ENCODE data around the gene GARNL3. TPM values are rescaled to one million over a fixed set of nuclear protein-coding genes. Genes with fewer than 3 reads are reported as not detected.

The GARNL3 gene
- total and polyA plus RNA-seq, 2 of the 13 experiments (the other 11 are each of a cell fraction or from before 2014, with no cell fraction given): 3.9 to 11.0 TPM

- Histone ChIP-seq H4K20me1 (ENCODE audit: insufficient read depth, low read length) (no peaks in the 10 kb centered on the region), H3K9me3 (ENCODE audit: low read length) (no peaks in the 10 kb centered on the region), H3K27me3 (ENCODE audit: control insufficient read depth in 1 of 2, insufficient read depth in 2 of 2, low read length in 2 of 2) (no peaks in the 10 kb centered on the region), H3K36me3 (replicated peaks in 1 of 2; ENCODE audit: control insufficient read depth in 1 of 2, insufficient read depth in 2 of 2, low read length in 2 of 2) (peaks cover 1 to 6% of the 10 kb centered on the region in 2 experiments; a peak in 3 of 5 replicates), H3K79me2 (ENCODE audit: insufficient read depth, low read length) (no peaks in the 10 kb centered on the region), H3K9ac (ENCODE audit: insufficient read depth, low read depth, low read length) (no peak overlapping the region), H3K4me1 (ENCODE audit: insufficient read depth, low read length) (peaks cover 10% of the 10 kb centered on the region; the same call in 1 of the 2 replicates), H2AFZ (ENCODE audit: low read length) (no peak overlapping the region), H3K4me2 (ENCODE audit: low read depth, low read length) (no peak overlapping the region), H3K4me3 (replicated peaks in 1 of 3; ENCODE audit: insufficient read depth in 1 of 3, low read depth in 2 of 3, low read length in 3 of 3) (no peak overlapping the region), H3K27ac (ENCODE audit: extremely low read length, insufficient read depth, low read length) (no peak overlapping the region)
- CTCF ChIA-PET (ENCODE audit: low intra/inter-chr PET ratio, low total read pairs): no interaction called here
- WGBS (ENCODE audit: low lambda C conversion rate): 98% methylated on average over 3 of the region's 3 CpGs
- in situ Hi-C loops (cut with HindIII; ENCODE audit: extremely low pct_ligation_motif_present, low pct_unique_long_range_greater_than_20kb): no loop called here
- intact Hi-C loops (cut with micrococcal nuclease; ENCODE audit: unreplicated experiment): no loop called here
- no TSS peak for BruUV-seq (replicated peaks)
- ATAC-seq (no peak), FAIRE-seq (no peak), DNase-seq (ENCODE audit: low spot score) (no peak)
- TF ChIP-seq HNRNPK (IDR thresholded peaks at IDR 0.05; ENCODE audit: low read depth, low read length, poor library complexity, severe bottlenecking) (no peak), NR3C1 (CRISPR knock-in tag; IDR thresholded peaks at IDR 0.05) (no peak), NFYB (CRISPR knock-in tag; IDR thresholded peaks at IDR 0.05) (no peak), ZNF17 (CRISPR knock-in tag; IDR thresholded peaks at IDR 0.05) (no peak), NR2F1 (CRISPR knock-in tag; IDR thresholded peaks at IDR 0.05) (no peak), GFI1 (CRISPR knock-in tag; IDR thresholded peaks at IDR 0.05; ENCODE audit: borderline replicate concordance) (no peak), CCDC6 (CRISPR knock-in tag; IDR thresholded peaks at IDR 0.05) (no peak), HIC2 (CRISPR knock-in tag; IDR thresholded peaks at IDR 0.05; ENCODE audit: low read depth) (no peak)
- POLR2A ChIA-PET: no interaction called here
Observed at GRCh38 chr9:127248241-127248640, 16.3 kb upstream of the GARNL3 start.
